ENCODE data around the gene SLC41A3.
"Not testable (repeated sequence)": the region's sequence is repeated elsewhere in the genome, so short reads cannot be mapped to it uniquely, and the experiment has no call there.

SLC41A3 gene

DNA sequence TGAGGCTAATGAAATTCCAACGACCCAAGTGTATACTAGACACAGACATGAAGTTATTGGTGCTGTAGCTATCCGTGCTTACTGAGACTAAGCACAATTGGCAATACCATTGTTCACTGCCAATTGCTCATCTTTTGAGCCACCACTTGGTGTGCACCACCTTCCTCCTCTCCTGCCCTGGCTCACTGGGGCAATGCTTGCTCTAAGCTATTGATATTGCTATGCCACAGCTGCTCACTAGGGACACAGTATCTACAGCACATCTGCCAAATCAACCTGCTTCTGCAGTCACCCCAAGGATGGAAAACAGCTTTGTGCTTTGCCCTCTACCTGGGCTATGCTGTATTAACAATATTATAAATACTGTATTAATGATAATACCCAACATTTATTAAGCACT lies 99.0 kb downstream of the SLC41A3 start:
- DNase-seq = not testable (repeated sequence)

DNA sequence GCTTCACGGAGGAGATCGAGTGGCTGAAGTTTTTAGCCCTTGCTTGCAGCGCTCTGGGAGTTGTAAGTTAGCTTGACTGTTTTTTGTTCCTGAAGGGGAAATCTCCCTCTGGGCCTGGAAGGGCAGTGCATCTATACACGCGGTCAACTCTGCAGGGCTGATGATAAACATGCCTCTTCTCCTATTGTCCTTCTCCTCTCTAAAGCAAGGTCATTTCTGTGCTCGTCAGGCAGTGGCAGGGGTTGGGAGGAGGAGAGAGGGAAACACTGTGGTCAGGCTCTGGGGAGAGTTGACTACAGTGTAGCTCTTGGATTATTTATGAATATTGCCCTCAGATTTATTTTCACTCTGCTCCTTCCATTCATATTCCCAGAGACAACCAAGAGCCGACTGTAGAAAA lies 106.8 kb downstream of the SLC41A3 start:
- DNase-seq = not testable (repeated sequence)

DNA sequence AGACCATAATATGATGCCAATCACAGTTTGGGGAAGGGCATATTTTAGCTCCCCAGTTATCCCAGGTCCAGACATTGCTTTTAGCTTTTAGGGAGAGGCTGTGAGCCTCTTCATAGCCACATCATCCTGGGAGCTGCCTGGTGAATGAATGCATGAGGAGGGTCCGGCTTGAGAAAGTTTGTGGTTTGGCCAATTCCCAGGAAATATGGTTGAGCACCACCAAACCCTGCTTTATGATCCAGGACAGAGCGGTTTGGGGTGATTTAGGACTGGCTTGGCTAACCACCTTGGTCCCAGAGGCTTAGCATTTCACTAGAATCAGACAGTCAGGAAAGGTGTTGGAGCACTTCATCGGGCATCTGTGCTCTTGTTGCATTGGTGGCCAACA lies 107.9 kb downstream of the SLC41A3 start:
- not testable (repeated sequence) for DNase-seq

DNA sequence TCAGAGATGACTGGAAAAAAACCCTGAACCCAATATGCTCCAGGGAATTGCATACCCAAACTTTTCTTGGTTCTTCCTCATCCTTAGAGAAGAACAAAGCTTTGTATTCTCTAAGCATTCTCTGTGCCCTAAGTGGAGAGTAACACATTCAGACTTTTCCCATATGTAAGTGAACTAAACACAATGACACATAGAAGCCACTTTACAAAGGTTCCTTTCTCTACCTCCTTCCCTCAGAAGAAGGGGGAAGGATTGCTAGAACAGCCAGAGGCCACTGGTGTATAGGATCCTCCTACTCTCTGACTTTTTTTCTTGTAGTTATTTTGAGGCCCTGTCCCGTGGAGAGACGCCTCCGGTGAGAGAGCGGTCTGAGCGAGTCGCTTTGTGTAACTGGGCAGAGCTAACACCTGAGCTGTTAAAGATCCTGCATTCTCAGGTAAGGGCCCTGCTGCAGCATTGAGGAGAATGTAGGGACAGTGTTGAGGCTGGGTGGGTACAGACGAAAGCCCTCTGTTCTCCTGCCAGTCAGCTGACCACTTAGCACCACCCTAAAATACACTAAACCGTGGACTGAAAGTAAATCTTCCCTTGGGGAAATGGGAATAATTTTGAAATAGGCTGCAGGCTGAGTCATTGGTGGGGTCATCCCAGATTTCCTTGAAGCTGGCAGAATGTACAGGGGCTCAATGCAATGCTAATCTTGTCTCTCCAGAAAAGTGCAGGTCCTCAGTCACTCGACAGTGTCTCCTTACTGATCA lies 108.5 kb downstream of the SLC41A3 start:
- DNase-seq = not testable (repeated sequence)

DNA sequence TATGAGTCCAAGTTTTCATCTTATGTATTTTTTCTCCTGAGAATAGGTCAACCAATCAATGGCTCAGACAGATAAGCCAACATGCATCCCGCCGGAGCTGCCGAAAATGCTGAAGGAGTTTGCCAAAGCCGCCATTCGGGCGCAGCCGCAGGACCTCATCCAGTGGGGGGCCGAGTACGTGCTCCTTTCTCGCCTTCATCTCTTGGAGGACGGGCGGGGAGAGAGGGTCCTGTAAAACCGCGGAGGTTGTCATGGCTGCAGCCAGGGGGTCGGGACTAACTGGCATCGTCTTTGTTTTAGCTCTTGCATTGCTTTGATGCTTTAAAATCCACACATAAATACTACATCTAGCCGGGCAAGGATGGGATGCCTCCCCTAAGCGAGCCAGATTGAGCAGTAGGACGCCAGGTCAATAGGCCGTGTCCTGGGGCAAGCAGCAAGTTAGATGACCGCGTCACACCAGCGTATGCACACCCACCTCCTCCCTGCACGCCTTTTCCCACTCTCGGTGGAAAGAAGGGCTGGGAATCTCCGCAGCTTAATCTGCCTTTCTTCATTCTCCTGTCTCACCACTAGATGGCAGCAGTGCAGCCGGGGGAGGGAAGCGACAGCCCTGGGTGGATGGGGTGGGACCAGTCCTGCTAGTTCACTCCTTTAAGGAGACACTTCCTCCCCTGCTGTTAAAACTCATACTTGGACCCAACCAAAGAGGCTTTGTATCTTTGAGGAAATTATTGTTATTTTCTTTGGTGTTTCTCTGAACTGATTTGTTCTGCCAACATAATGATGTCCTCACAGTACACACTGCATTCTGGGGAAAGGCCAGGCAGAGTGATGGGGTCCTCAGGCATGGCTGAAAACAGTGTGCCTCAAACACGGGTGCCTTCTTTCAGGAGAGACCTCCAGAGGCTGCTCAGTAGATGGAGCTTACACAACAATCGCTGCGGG lies 111.7 kb downstream of the SLC41A3 start:
- DNase-seq = peak; percentile 9 to 30 (median 21)

DNA sequence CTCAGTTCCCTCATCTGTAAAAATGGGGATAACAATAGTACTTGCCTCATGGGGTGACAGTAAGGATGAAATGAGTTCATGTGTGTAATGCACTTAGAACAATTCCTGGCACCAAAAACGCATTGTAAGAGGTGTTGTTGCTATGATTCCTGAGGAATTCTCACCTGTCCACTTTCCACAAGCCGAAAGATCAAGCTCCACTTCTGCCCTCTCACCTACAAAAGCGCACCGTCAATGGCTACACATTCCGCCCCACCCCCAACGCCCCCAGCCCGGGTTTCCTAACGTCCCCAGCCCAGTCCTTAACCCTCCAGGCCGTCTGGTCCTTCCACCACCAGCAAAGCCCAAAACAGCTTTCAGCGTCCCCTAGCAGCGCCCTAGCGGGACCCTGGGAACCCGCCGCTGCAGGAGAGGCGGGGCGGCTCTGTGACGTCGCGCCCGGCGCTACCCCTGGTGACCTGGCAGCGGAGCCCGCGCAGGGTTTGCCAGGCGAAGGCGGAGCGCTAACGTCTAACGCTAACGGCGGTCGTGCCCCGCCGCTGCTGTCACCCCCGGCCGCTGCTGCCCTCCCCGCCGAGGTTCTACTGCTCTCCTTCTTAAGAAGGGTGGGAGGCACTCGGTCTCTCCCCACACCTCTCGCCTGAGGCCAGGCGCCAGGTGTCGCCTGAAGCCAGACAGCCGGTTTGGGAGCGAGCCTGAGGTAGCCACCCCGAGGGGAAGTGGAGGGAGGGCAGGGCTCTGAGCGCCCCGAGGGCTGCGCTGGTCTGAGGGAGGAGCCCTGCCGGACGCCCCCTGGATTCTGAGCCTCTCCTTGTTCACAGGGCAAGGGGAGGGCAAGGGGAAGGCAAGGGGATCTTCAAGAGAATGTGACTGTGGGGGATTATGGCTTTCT lies 115.0 kb downstream of the SLC41A3 start, which contains the start of gene ROPN1B:
TSS of gene ROPN1B (plus strand) at position 478 of the 892 bp plus-strand sequence. CDS start 2,877 bp downstream, outside the sequence.
- not testable (repeated sequence) for DNase-seq

DNA sequence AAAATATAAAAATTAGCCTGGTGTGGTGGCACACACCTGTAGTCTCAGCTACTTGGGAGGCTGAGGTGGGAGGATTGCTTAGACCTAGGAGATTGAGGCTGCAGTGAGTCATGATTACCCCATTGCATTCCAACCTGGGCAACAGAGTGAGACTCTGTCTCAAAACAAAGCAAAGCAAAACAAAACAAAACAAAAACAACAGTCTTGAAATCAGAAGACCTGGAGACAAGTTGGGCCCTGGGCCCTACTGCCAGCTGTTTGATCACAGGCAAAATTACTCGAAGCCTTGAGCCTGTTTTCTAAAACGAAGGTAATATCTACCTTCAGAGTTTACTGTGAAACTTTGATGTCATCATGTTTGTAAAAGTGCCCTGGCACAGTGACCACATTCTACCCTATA lies 115.8 kb downstream of the SLC41A3 start:
- DNase-seq = not testable (repeated sequence)

DNA sequence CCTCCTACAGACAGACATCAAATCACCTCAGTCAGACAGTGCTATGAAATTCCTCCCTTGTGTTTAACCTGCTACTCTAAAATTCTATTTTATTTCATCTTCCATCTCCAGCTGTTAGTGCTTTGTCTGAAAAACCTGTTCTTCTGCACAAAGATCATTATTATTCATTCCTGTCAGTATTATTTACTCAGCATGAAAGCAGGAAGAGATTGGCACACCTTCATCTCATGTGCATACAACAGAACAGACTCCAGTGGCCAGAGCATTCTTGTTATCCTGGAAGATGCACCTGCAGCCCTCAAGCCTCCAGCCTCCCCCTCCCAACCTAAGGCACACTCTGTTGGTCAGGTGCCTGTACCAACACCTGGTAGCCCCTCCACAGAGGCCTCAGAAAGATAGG lies 116.8 kb downstream of the SLC41A3 start:
- no peak for DNase-seq

DNA sequence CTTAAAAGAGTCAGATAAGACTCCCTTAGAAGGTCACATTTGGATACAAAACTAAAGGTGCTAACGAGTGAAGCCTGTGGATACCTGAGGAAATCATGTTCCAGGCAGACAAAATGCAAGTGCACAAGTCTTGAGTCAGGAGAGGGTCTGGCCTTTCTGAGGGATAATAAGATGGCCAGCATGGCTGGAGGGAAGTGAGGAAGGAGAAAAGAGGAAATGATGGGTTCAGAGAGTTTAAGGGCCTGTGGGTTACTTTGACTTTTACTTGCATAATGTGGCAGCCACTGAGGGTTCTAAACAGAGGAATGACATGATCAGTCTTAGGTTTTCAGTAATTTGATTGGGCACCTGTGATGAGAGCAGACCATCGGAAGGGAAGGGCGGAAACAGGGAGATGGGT lies 118.4 kb downstream of the SLC41A3 start:
- DNase-seq = peak in 2 of 4 experiments; percentile 11 to 14

DNA sequence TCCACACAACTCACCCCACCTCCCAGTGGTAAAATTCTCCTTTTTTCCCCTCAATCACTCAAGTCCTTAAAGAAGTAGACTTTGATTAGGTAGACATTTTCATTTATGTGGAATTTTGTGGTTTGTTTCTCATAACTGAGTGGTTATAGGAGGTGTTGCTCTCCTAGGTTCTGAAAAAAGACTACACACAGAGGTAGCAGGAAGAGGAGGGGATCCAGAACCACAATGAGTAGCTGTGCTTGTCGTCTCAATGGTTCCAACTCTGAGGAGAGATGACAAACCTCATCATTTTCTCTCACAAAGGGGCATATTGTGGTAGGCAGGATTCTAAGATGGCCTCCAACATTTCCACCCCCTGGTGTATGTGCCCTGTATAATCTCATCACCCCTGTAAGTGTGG lies 120.1 kb downstream of the SLC41A3 start:
- not testable (repeated sequence) for DNase-seq

DNA sequence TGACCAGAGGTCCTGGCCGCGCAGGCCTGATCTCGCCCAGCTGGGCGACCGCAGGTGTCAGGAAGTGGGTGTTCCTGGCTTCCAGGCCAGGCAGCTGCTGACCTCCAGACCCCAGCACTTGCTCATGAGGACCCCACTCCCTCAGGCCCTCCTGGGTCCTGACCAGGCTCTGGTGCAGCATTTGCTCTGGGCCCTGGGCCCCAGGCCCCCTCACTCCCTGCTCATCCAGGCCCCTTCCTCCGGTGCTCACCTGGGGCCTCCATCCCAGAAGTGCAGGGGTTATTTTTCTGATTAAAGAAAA lies 122.7 kb downstream of the SLC41A3 start:
- no peak for DNase-seq

DNA sequence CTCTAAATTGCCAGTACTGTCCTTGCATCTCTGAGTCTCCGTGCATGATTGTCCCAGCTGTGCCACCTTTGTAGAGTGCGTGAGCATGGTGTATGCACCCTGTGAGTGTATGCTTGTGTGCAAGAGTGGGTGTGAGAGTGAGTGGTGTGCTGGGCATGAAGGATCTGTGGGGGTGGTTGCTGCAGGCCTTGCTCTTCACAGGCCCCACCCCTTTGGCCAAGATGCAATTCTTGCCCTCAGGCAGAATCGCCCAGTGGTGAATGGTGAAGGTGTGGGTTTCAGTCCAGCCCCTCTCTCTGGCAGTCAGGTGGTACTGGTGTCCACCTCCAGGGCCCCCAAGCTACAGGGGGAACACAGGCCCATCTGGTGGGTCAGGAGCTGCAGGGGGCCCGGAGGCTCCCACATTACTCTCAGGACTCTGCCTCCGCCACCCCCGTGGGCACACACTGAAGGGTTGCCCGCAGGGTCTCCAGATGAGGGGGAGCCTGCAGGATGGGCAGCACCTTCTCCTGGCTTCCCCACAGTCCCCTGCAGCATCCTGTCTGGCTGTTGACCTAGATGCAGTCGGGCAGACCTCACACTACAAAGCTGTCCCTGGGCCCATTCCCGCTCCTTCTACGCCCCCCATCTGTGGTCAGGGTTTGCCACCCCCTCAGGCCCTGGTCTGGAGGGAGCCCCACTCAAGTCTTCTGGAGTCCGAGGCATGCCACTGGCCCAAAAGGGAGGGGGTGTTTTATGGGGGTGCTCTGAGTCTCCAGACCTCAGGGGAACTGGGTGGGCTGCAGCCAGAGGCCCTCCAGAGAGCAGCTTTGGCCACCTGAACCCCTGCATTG lies 123.3 kb downstream of the SLC41A3 start:
- no peak for DNase-seq

DNA sequence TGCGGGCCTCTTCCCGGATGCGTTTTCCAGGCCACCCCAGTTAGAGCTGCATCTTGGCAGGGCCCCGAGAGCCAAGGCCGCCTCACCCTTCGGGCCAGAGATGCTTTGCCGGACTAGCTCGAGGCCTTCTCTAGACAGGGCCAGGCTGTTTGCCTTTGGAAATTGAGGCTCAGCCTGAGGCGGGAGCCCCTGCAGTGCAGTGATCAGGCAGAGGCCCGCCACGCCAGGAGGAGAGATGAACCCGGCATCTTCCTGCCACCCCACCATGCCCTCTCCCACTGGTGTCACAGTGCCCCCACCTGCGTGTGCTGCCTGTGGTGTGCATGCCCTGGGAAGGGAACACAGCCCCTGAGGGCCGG lies 123.9 kb downstream of the SLC41A3 start:
- no peak for DNase-seq

DNA sequence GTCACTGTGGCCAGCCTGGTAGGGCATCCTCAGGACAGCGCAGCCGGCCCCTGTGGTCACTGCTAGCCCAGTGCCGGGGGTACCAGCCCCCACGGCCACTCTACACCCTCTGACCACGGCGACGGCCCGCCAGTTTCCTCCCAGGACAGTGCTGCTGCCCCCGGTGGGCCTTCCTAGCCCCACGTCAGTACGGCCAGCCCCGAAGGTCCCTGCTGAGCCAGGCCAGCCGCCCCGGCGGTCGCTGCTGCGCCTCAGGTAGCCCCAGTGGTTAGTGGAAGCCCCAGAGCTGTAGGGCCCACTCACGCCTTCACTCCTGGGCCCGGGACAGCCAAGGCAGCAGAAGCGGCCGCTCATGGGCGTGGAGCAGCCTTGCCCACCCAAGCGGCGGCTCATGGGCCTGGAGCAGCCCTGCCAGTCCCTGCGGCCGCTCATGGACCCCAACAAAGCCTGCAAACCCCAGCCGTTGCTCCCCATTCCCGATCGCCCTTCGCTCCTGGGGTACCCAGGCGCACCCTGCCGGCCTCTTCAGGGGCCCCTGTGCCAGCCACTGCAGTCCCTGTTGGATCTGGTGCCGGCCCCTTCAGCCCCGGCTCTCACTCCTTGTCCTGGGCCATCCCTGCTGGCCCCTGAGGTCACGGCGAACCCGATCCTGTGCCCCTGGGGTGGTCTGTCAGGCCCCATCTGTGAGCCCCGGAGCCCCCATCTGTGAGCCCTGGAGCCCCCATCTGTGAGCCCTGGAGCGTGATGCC lies 124.4 kb downstream of the SLC41A3 start:
- no peak for DNase-seq

DNA sequence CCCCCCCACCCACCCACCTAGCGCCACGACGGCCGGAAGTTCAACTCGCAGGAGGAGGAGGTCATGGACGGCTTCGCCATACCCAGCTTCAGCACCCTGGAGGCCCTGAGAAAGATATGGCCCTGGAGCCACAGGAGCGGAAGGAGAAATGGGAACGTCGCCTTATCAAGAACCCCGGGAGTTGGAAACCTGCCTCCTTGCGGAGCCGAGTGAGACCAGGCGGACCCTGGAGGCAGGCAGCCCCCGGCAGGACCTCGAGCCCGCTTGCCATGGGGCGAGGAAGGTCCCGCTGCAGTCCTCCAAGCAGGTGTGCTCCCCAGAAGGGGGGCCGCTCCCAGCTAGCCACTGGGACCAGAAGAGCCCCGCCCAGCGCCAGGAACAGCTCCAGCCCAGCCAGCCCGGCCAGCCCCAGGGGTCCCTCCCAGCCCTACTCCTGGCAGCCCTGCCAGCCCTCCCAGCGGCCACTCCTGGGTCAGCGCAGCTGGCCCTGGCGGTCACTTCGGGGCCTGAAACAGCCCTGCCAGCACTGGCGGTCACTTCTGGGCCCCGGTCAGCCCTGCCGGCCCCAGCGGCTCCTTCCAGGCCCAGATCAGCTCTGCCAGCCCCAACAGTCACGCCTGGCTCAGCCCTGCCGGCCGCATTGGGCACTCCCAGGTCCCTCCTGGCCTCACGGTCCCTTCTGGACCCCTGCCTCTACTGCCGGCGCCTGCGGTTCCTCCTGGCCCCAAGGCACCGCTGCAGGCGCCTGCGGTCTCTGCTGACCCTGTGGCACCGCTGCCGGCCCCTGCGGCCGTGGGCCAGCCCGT lies 125.2 kb downstream of the SLC41A3 start:
- no peak for DNase-seq

DNA sequence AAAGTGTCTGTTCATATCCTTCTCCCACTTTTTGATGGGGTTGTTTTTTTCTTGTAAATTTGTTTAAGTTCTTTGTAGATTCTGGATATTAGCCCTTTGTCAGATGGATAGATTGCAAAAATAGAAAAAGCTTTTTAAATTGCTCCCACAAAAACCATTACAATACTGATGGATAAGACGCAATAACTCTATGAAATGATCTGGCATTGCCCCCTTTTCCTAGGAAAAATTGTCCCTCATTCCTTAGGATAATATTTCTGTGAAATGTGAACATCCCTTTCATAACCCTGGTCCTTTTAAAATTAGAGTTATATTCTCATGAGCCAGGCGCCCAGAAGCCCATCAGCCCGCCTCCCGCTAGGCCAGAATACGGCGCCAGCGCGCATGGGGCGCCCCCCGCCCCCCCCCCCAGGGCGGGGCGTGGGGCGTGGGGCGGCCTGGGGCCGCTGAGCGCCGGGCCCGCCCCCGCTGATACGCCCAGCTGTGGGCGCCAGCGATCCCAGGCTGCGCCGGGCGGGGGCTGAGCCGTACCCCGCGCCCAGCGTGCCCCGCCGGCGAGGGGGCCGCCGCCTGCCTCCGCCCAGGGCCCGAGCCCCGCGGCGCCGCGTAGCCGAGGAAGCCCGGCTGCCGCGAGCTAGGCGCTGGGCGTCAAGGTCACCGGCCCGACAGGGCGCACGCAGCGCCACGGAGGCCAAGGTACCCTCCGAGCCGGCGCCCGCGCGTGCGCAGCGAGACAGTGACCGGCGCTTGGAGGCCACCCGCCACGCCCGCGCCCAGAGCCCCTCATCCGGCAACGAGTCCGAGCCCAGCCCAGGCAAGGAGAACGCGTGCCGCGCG lies 126.0 kb downstream of the SLC41A3 start:
- no peak for DNase-seq

DNA sequence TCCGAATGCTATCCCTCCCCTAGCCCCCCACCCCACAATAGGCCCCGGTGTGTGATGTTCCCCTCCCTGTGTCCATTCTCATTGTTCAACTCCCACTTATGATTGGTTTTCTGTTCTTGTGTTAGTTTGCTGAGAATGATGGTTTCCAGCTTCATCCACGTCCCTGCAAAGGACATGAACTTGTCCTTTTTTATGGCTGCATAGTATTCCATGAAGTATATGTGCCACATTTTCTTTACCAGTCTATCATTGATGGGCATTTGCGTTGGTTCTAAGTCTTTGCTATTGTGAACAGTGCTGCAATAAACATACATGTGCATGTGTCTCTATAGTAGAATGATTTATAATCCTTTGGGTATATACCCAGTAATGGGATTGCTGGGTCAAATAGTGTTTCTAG lies 126.9 kb downstream of the SLC41A3 start:
- not testable (repeated sequence) for DNase-seq

Measured in suppressor macrophage (primary cell).